ENCODE data around the gene HOXD8.

HOXD8 gene

DNA sequence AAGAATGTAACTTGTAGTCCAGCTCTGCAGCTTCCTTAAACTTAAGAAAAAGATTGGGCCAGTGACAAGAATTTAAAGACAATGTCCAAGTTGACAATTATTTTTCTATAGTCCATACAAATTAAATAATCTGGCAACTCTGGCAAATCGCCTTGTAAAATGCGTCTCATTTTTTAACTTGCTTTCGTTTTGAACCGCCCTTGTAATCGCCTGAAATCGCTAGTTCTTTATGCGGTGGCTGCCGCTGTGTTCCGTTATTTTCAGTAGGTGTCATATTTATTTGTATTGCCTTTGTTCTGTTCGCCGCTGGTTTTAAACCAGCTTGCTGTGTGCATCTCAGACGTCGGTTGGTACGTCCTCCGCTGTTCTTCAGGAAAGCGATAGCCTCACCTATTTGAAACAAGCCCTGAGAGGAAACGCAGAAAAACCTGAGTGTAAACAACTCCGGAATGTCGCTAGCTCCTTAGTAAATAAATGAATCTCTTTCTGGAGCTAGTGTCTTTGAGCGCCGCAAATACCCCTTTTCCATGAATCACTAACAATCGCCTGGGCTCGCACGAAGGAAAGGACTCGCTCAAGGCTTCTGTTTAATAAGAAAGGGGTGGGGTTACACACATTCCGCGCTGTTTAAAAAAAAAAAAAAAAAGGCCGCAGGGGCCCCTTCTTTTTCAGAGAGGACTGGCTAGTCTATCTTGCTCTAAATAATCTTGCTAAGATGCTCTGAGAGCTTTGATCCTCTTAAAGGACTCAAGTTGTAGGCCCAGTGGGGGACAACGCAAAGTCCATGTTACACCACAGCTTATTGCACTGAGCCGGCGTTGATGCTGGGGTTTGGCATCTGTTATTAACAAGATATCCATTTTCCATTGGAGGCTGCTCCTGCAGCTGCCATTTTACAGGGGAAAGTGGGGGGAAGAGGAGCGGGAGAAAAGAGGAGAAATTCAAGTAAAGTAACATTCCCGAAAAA is 3.0 kb downstream of the HOXD8 start:
- Histone ChIP-seq H3K4me2 (ENCODE audit: low read length, poor library complexity, severe bottlenecking) (peak overlapping the region; percentile 73), H3K18ac (ENCODE audit: low read depth in 1 of 2, low read length in 2 of 2) (no peak overlapping the region), H2BK120ac (ENCODE audit: low read depth, low read length) (no peak overlapping the region), H3K9ac (ENCODE audit: low read length) (peak overlapping the region; percentile 96), H3K4me3 (ENCODE audit: insufficient read depth in 1 of 2, low read depth in 1 of 2, low read length in 2 of 2) (peak overlapping the region; percentile 18 to 82), H2BK15ac (ENCODE audit: low read depth, poor library complexity, severe bottlenecking) (no peak overlapping the region), H2AFZ (ENCODE audit: low read depth, low read length) (no peak overlapping the region), H3K79me1 (replicated peaks; ENCODE audit: low read length, poor library complexity, severe bottlenecking) (peaks cover 2% of the 10 kb centered on the region), H3K36me3 (ENCODE audit: control insufficient read depth in 1 of 2, insufficient read depth in 2 of 2, low read depth in 1 of 2, low read length in 2 of 2) (no peaks in the 10 kb centered on the region), H3K4ac (ENCODE audit: low read depth in 1 of 2, low read length in 2 of 2) (no peak overlapping the region), H3K27ac (ENCODE audit: low read length, poor library complexity, severe bottlenecking) (peak overlapping the region; percentile 23), H3K23ac (ENCODE audit: low read length in 2 of 2) (no peak overlapping the region), H2AK5ac (ENCODE audit: low read length, severe bottlenecking) (no peak overlapping the region), H4K91ac (ENCODE audit: low read length) (no peak overlapping the region), H3K4me1 (ENCODE audit: control insufficient read depth, insufficient read depth, low read depth, low read length) (peaks cover 22% of the 10 kb centered on the region), H3K14ac (ENCODE audit: low read length in 2 of 2) (no peak overlapping the region), H3K9me3 (ENCODE audit: control insufficient read depth, low read length) (no peaks in the 10 kb centered on the region), H2BK5ac (ENCODE audit: low read depth, low read length, poor library complexity, severe bottlenecking) (no peak overlapping the region), H2BK12ac (ENCODE audit: low read length in 2 of 2) (no peak overlapping the region), H4K8ac (ENCODE audit: low read length) (no peak overlapping the region), H3K27me3 (ENCODE audit: control insufficient read depth in 1 of 2, insufficient read depth in 1 of 2, low read length in 2 of 2) (peaks cover 0 to 71% of the 10 kb centered on the region in 2 experiments)
- DNase-seq = peak; percentile 21
- 8% methylated on average over 33 of the region's 33 CpGs for WGBS

DNA sequence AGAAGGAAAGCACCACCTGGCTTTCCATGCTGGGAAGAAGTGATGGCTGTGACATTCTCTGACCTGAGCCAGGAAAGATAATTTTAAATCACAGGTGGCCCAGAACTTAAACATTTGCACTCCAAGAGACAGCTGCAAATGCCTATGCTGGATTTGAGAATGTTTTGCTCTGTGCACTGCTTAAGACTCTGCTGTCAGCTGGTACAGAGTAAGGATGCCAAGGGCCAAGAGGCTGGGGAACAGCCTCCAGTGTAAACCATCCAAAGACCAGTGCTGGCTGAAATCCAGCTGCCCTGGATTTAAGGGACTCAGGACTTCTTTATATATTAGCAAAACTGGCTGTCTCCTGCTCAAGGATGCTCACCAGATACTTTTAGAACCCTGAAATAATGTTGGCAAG is 3.9 kb downstream of the HOXD8 start:
- Histone ChIP-seq H2BK12ac (ENCODE audit: low read length in 2 of 2) (no peak overlapping the region), H2AFZ (ENCODE audit: low read depth, low read length) (no peak overlapping the region), H3K36me3 (ENCODE audit: control insufficient read depth in 1 of 2, insufficient read depth in 2 of 2, low read depth in 1 of 2, low read length in 2 of 2) (no peaks in the 10 kb centered on the region), H2AK5ac (ENCODE audit: low read length, severe bottlenecking) (no peak overlapping the region), H3K9me3 (ENCODE audit: control insufficient read depth, low read length) (no peaks in the 10 kb centered on the region), H3K9ac (ENCODE audit: low read length) (peak overlapping the region; percentile 96), H3K79me1 (replicated peaks; ENCODE audit: low read length, poor library complexity, severe bottlenecking) (peaks cover 2% of the 10 kb centered on the region), H3K4me3 (ENCODE audit: insufficient read depth in 1 of 2, low read depth in 1 of 2, low read length in 2 of 2) (no peak overlapping the region), H2BK15ac (ENCODE audit: low read depth, poor library complexity, severe bottlenecking) (no peak overlapping the region), H3K4me2 (ENCODE audit: low read length, poor library complexity, severe bottlenecking) (no peak overlapping the region), H3K23ac (ENCODE audit: low read length in 2 of 2) (no peak overlapping the region), H3K27ac (ENCODE audit: low read length, poor library complexity, severe bottlenecking) (no peak overlapping the region), H4K91ac (ENCODE audit: low read length) (no peak overlapping the region), H4K8ac (ENCODE audit: low read length) (no peak overlapping the region), H2BK120ac (ENCODE audit: low read depth, low read length) (no peak overlapping the region), H3K4ac (ENCODE audit: low read depth in 1 of 2, low read length in 2 of 2) (no peak overlapping the region), H3K27me3 (ENCODE audit: control insufficient read depth in 1 of 2, insufficient read depth in 1 of 2, low read length in 2 of 2) (peaks cover 0 to 68% of the 10 kb centered on the region in 2 experiments), H3K14ac (ENCODE audit: low read length in 2 of 2) (no peak overlapping the region), H2BK5ac (ENCODE audit: low read depth, low read length, poor library complexity, severe bottlenecking) (no peak overlapping the region), H3K18ac (ENCODE audit: low read depth in 1 of 2, low read length in 2 of 2) (no peak overlapping the region), H3K4me1 (ENCODE audit: control insufficient read depth, insufficient read depth, low read depth, low read length) (peaks cover 21% of the 10 kb centered on the region)
- DNase-seq = no peak

- DNase-seq = no peak
- no peak overlapping the region for H3K23ac ChIP-seq (ENCODE audit: low read length in 2 of 2)
- no peak overlapping the region for H4K8ac ChIP-seq (ENCODE audit: low read length)
- H3K4me3 ChIP-seq (ENCODE audit: insufficient read depth in 1 of 2, low read depth in 1 of 2, low read length in 2 of 2) = no peak overlapping the region
- H3K18ac ChIP-seq (ENCODE audit: low read depth in 1 of 2, low read length in 2 of 2) = no peak overlapping the region
- H3K27me3 ChIP-seq (ENCODE audit: control insufficient read depth in 1 of 2, insufficient read depth in 1 of 2, low read length in 2 of 2) = peaks cover 0 to 68% of the 10 kb centered on the region in 2 experiments
- no peak overlapping the region for H2BK120ac ChIP-seq (ENCODE audit: low read depth, low read length)
- H3K27ac ChIP-seq (ENCODE audit: low read length, poor library complexity, severe bottlenecking) = no peak overlapping the region
- H2AFZ ChIP-seq (ENCODE audit: low read depth, low read length) = no peak overlapping the region
- H4K91ac ChIP-seq (ENCODE audit: low read length) = no peak overlapping the region
- H3K4me1 ChIP-seq (ENCODE audit: control insufficient read depth, insufficient read depth, low read depth, low read length) = peaks cover 17% of the 10 kb centered on the region
- no peak overlapping the region for H3K14ac ChIP-seq (ENCODE audit: low read length in 2 of 2)
- H2BK12ac ChIP-seq (ENCODE audit: low read length in 2 of 2) = no peak overlapping the region
- H3K36me3 ChIP-seq (ENCODE audit: control insufficient read depth in 1 of 2, insufficient read depth in 2 of 2, low read depth in 1 of 2, low read length in 2 of 2) = no peaks in the 10 kb centered on the region
- no peak overlapping the region for H2AK5ac ChIP-seq (ENCODE audit: low read length, severe bottlenecking)
- no peak overlapping the region for H3K4me2 ChIP-seq (ENCODE audit: low read length, poor library complexity, severe bottlenecking)
- H3K9me3 ChIP-seq (ENCODE audit: control insufficient read depth, low read length) = no peaks in the 10 kb centered on the region
- H3K4ac ChIP-seq (ENCODE audit: low read depth in 1 of 2, low read length in 2 of 2) = no peak overlapping the region
- no peak overlapping the region for H3K9ac ChIP-seq (ENCODE audit: low read length)
- H2BK5ac ChIP-seq (ENCODE audit: low read depth, low read length, poor library complexity, severe bottlenecking) = no peak overlapping the region
- no peak overlapping the region for H2BK15ac ChIP-seq (ENCODE audit: low read depth, poor library complexity, severe bottlenecking)
- H3K79me1 ChIP-seq (replicated peaks; ENCODE audit: low read length, poor library complexity, severe bottlenecking) = peaks cover 2% of the 10 kb centered on the region
- WGBS = 58% methylated on average over 4 of the region's 4 CpGs
These were observed 4.5 kb downstream of the HOXD8 start for GRCh38 chr2:176134035-176134434.

DNA sequence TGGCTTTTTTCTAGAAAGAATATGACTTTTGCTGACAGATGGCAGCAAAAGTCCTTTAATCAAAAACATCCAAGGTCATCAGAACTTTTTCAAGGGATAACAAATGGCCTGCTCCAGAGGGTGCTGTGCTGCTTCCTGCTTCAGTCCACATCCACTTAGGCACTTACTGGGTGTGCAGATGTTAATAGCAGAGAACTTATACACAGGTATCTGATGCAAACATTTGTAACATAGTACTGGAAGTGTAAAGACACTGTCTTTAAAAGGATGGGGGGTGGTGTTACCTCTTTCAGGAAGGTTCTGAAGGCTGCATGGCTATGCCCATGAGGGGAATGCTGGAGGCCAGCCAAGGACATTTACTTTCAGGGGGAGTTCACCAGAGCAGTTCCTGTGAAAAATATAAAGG is 5.5 kb downstream of the HOXD8 start:
- Histone ChIP-seq H2AK5ac (ENCODE audit: low read length, severe bottlenecking) (no peak overlapping the region), H4K91ac (ENCODE audit: low read length) (no peak overlapping the region), H3K36me3 (ENCODE audit: control insufficient read depth in 1 of 2, insufficient read depth in 2 of 2, low read depth in 1 of 2, low read length in 2 of 2) (no peaks in the 10 kb centered on the region), H3K9me3 (ENCODE audit: control insufficient read depth, low read length) (no peaks in the 10 kb centered on the region), H3K4me3 (ENCODE audit: insufficient read depth in 1 of 2, low read depth in 1 of 2, low read length in 2 of 2) (peak overlapping the region in 1 of 2 experiments; percentile 86), H3K23ac (ENCODE audit: low read length in 2 of 2) (no peak overlapping the region), H3K79me1 (replicated peaks; ENCODE audit: low read length, poor library complexity, severe bottlenecking) (peaks cover 2% of the 10 kb centered on the region), H2AFZ (ENCODE audit: low read depth, low read length) (no peak overlapping the region), H3K18ac (ENCODE audit: low read depth in 1 of 2, low read length in 2 of 2) (no peak overlapping the region), H4K8ac (ENCODE audit: low read length) (no peak overlapping the region), H3K27ac (ENCODE audit: low read length, poor library complexity, severe bottlenecking) (no peak overlapping the region), H3K4me1 (ENCODE audit: control insufficient read depth, insufficient read depth, low read depth, low read length) (peaks cover 12% of the 10 kb centered on the region), H2BK5ac (ENCODE audit: low read depth, low read length, poor library complexity, severe bottlenecking) (no peak overlapping the region), H3K14ac (ENCODE audit: low read length in 2 of 2) (no peak overlapping the region), H3K4me2 (ENCODE audit: low read length, poor library complexity, severe bottlenecking) (peak overlapping the region; percentile 25), H3K27me3 (ENCODE audit: control insufficient read depth in 1 of 2, insufficient read depth in 1 of 2, low read length in 2 of 2) (peaks cover 0 to 66% of the 10 kb centered on the region in 2 experiments), H2BK12ac (ENCODE audit: low read length in 2 of 2) (no peak overlapping the region), H2BK15ac (ENCODE audit: low read depth, poor library complexity, severe bottlenecking) (no peak overlapping the region), H3K4ac (ENCODE audit: low read depth in 1 of 2, low read length in 2 of 2) (no peak overlapping the region), H2BK120ac (ENCODE audit: low read depth, low read length) (no peak overlapping the region), H3K9ac (ENCODE audit: low read length) (peak overlapping the region; percentile 96)
- DNase-seq = no peak

All from mesenchymal stem cell (in vitro differentiated cells and primary cell).